ENCODE measurements around the gene PARVB. TPM values are rescaled to one million over a fixed set of nuclear protein-coding genes. Genes with fewer than 3 reads are reported as not detected.

The PARVB gene
- total and polyA plus RNA-seq, 8 donors = 3.8 to 27.3 (median 10.4) TPM

- H3K36me3 ChIP-seq = peaks cover 0 to 31% (median 4%) of the 10 kb centered on the region in 3 donors
- WGBS, 2 donors = 88 to 93% methylated on average over 3 of the region's 3 CpGs
- no peaks in the 10 kb centered on the region for H3K9me3 ChIP-seq
- intact Hi-C loops (cut with DNase I) = loop anchor here in 1 of 3 donors (10.0 kb wide), 1 partner anchor 625 kb away; no protein-coding TSS in a partner anchor
- no peaks in the 10 kb centered on the region for H3K27me3 ChIP-seq
- no peak for TF ChIP-seq CTCF (IDR thresholded peaks at IDR 0.05)
- no peaks in the 10 kb centered on the region for H3K4me1 ChIP-seq
- no peak overlapping the region for H3K27ac ChIP-seq
- FAIRE-seq (no peak), DNase-seq (no peak), ATAC-seq (no peak)
- no peak overlapping the region for H3K4me3 ChIP-seq
Measured at GRCh38 chr22:43999378-43999777, 24.7 kb upstream of the PARVB start.

- Histone ChIP-seq H3K27ac (no peak overlapping the region), H3K36me3 (peaks cover 0 to 27% (median 4%) of the 10 kb centered on the region in 3 donors), H3K4me3 (no peak overlapping the region), H3K4me1 (no peaks in the 10 kb centered on the region), H3K27me3 (no peaks in the 10 kb centered on the region), H3K9me3 (no peaks in the 10 kb centered on the region)
- intact Hi-C loops (cut with DNase I) = no loop called here
- no peak for FAIRE-seq
- 90% methylated on average over 4 of the region's 4 CpGs for WGBS, 2 donors
- no peak for DNase-seq
- TF ChIP-seq CTCF (IDR thresholded peaks at IDR 0.05) = no peak
- no peak for ATAC-seq
Measured at GRCh38 chr22:44000123-44000522, 24.0 kb upstream of the PARVB start.

GRCh38 chr22:44001521-44001920, 22.6 kb upstream of the PARVB start:
- H3K9me3 ChIP-seq = no peaks in the 10 kb centered on the region
- H3K4me3 ChIP-seq = no peak overlapping the region

GRCh38 chr22:44002324-44002723, 21.8 kb upstream of the PARVB start:
- WGBS, 2 donors = 88 to 91% methylated on average over 11 of the region's 11 CpGs
- intact Hi-C loops (cut with DNase I) = no loop called here

More at GRCh38 chr22:44001521-44001920, 22.6 kb upstream of the PARVB start:
- Histone ChIP-seq H3K27ac (no peak overlapping the region), H3K27me3 (no peaks in the 10 kb centered on the region), H3K4me1 (no peaks in the 10 kb centered on the region), H3K36me3 (peaks cover 0 to 19% (median 4%) of the 10 kb centered on the region in 3 donors)
- WGBS, 2 donors = 91 to 97% methylated on average over 7 of the region's 7 CpGs
- no peak for FAIRE-seq
- DNase-seq = no peak
- ATAC-seq = no peak
- intact Hi-C loops (cut with DNase I) = no loop called here
- no peak for TF ChIP-seq CTCF (IDR thresholded peaks at IDR 0.05)

More at GRCh38 chr22:44002324-44002723, 21.8 kb upstream of the PARVB start:
- no peaks in the 10 kb centered on the region for H3K27me3 ChIP-seq
- no peaks in the 10 kb centered on the region for H3K4me1 ChIP-seq
- no peak for TF ChIP-seq CTCF (IDR thresholded peaks at IDR 0.05)
- no peaks in the 10 kb centered on the region for H3K9me3 ChIP-seq
- H3K36me3 ChIP-seq = peaks cover 0 to 12% (median 0%) of the 10 kb centered on the region in 3 donors
- H3K27ac ChIP-seq = no peak overlapping the region
- FAIRE-seq = no peak
- H3K4me3 ChIP-seq = no peak overlapping the region
- no peak for DNase-seq
- no peak for ATAC-seq
